UCSD-AML1 (cell line): ENCODE results near the gene TCERG1L.

Experiments
- DNase-seq: peaks from one replicate; lab custom pipeline; 2025; ENCODE audit not compliant: unreplicated experiment; lab: John Stamatoyannopoulos, UW

The TCERG1L gene

GRCh38 chr10:131050162-131050766 lies 261.3 kb downstream of the TCERG1L start:
- no peak for DNase-seq

- DNase-seq, result no peak
These were observed 262.5 kb downstream of the TCERG1L start for GRCh38 chr10:131049016-131049415.

- DNase-seq, result no peak
These were observed 262.9 kb downstream of the TCERG1L start for GRCh38 chr10:131048606-131049005.

GRCh38 chr10:131047501-131047900 lies 264.0 kb downstream of the TCERG1L start:
- DNase-seq, result no peak

GRCh38 chr10:131046194-131046593 lies 265.3 kb downstream of the TCERG1L start:
- no peak for DNase-seq

- no peak for DNase-seq
These were observed 267.0 kb downstream of the TCERG1L start for GRCh38 chr10:131044379-131045111.

GRCh38 chr10:131043039-131043691 lies 268.4 kb downstream of the TCERG1L start:
- no peak for DNase-seq
